ENCODE results near the gene BRINP1. TPM values are rescaled to one million over a fixed set of nuclear protein-coding genes. Genes with fewer than 3 reads are reported as not detected.

Gene BRINP1
- total RNA-seq, 4 donors from 2014 or later, result 0.11 to 4.3 (median 0.78) TPM

- Histone ChIP-seq H3K4me3 (no peak overlapping the region), H3K27ac (no peak overlapping the region), H3K36me3 (no peaks in the 10 kb centered on the region), H3K4me1 (no peaks in the 10 kb centered on the region), H3K9me3 (no peaks in the 10 kb centered on the region), H3K27me3 (no peaks in the 10 kb centered on the region)
- intact Hi-C loops (cut with DNase I), result no loop called here
- DNase-seq, result no peak
- WGBS, 2 donors, result 33 to 44% methylated on average over 2 of the region's 2 CpGs
- TF ChIP-seq, protein P1, sequence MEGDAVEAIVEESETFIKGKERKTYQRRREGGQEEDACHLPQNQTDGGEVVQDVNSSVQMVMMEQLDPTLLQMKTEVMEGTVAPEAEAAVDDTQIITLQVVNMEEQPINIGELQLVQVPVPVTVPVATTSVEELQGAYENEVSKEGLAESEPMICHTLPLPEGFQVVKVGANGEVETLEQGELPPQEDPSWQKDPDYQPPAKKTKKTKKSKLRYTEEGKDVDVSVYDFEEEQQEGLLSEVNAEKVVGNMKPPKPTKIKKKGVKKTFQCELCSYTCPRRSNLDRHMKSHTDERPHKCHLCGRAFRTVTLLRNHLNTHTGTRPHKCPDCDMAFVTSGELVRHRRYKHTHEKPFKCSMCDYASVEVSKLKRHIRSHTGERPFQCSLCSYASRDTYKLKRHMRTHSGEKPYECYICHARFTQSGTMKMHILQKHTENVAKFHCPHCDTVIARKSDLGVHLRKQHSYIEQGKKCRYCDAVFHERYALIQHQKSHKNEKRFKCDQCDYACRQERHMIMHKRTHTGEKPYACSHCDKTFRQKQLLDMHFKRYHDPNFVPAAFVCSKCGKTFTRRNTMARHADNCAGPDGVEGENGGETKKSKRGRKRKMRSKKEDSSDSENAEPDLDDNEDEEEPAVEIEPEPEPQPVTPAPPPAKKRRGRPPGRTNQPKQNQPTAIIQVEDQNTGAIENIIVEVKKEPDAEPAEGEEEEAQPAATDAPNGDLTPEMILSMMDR (IDR thresholded peaks at IDR 0.05), result no peak
- no peak for TF ChIP-seq POLR2A (IDR thresholded peaks at IDR 0.05)
These were observed 31.4 kb upstream of the BRINP1 start for GRCh38 chr9:119400606-119401005.

- Histone ChIP-seq H3K27ac (no peak overlapping the region), H3K27me3 (no peaks in the 10 kb centered on the region), H3K9me3 (no peaks in the 10 kb centered on the region), H3K36me3 (no peaks in the 10 kb centered on the region), H3K4me3 (no peak overlapping the region), H3K4me1 (no peaks in the 10 kb centered on the region)
- intact Hi-C loops (cut with DNase I), result no loop called here
- TF ChIP-seq POLR2A (IDR thresholded peaks at IDR 0.05), result no peak
- TF ChIP-seq, protein P1 (IDR thresholded peaks at IDR 0.05), result no peak
- WGBS, 2 donors, result 59 to 65% methylated on average over 2 of the region's 2 CpGs
- DNase-seq, result no peak
These were observed 29.1 kb upstream of the BRINP1 start for GRCh38 chr9:119398350-119398749.

DNA sequence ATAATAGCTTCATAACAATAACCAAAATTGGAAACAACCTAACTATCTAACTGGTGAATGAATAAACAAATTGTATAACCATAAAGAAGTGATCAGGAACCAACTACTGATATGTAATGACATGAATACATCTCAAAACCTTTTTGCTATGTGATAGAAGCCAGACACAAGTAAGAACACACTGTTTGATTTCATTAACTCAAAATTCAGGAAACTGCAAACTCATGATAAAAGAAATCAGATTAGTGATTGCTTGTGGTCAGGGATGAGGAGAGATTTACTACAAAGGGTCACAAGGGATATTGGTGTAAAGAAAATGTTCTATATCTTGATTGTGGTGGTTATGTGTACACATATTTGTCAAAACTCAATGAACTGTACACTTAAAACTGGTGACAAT is 22.6 kb upstream of the BRINP1 start:
- Histone ChIP-seq H3K36me3 (no peaks in the 10 kb centered on the region), H3K4me1 (no peaks in the 10 kb centered on the region), H3K27ac (no peak overlapping the region), H3K4me3 (no peak overlapping the region), H3K9me3 (no peaks in the 10 kb centered on the region), H3K27me3 (no peaks in the 10 kb centered on the region)
- DNase-seq, result no peak
- intact Hi-C loops (cut with DNase I), result no loop called here
- no peak for TF ChIP-seq POLR2A (IDR thresholded peaks at IDR 0.05)
- TF ChIP-seq, protein P1 (IDR thresholded peaks at IDR 0.05), result no peak

- DNase-seq, result no peak
- no peak for TF ChIP-seq POLR2A (IDR thresholded peaks at IDR 0.05)
- TF ChIP-seq, protein P1 (IDR thresholded peaks at IDR 0.05), result peak in 4 of 6 experiments; percentile 8 to 61 (median 18)
- Histone ChIP-seq H3K9me3 (no peaks in the 10 kb centered on the region), H3K4me1 (no peaks in the 10 kb centered on the region), H3K4me3 (no peak overlapping the region), H3K36me3 (no peaks in the 10 kb centered on the region), H3K27me3 (peaks cover 0 to 19% (median 0%) of the 10 kb centered on the region in 4 donors), H3K27ac (no peak overlapping the region)
- intact Hi-C loops (cut with DNase I), result no loop called here
- WGBS, 2 donors, result 35 to 48% methylated on average over 3 of the region's 3 CpGs
These were observed 6.7 kb upstream of the BRINP1 start for GRCh38 chr9:119375892-119376291.

DNA sequence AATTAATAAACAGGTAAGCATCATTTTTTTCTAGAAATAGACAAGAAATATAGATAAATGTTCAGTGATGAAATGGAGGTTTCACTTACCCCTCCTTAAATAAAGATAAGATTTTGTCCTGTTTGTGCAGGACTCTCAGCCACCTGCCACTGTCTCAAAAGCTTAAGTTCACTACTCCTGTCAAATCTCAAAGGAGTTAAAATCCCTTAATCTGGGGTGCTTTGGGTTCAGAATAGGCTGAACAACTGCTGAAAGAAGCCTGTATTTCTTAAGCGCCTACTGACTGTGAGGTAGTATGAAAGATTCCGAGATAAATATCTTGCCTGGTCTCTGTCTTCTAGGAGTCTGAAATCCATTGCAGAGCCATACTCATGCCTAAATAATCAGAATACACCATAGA is 3.7 kb upstream of the BRINP1 start:
- Histone ChIP-seq H3K4me1 (peaks cover 0 to 20% (median 10%) of the 10 kb centered on the region in 3 donors), H3K9me3 (no peaks in the 10 kb centered on the region), H3K27ac (no peak overlapping the region), H3K27me3 (peaks cover 0 to 48% (median 10%) of the 10 kb centered on the region in 4 donors), H3K36me3 (no peaks in the 10 kb centered on the region), H3K4me3 (no peak overlapping the region)
- intact Hi-C loops (cut with DNase I), result no loop called here
- 76 to 82% methylated on average over 2 of the region's 2 CpGs for WGBS, 2 donors
- DNase-seq, result no peak
- TF ChIP-seq, protein P1 (IDR thresholded peaks at IDR 0.05), result no peak
- no peak for TF ChIP-seq POLR2A (IDR thresholded peaks at IDR 0.05)
